Medulla oblongata (tissue), 1 donor: Measurements from ENCODE around the gene MARK4.
A peak's percentile ranks its signal among the peaks of the same experiment; 100 is the strongest.
"Not testable (repeated sequence)": the region's sequence is repeated elsewhere in the genome, so short reads cannot be mapped to it uniquely, and the experiment has no call there.

Experiments
- DNase-seq: peaks from one replicate; pipeline ENCODE4 v3.0.0-alpha.2; 2015; ENCODE audit errors: extremely low spot score

Gene MARK4

GRCh38 chr19:45250832-45251451 is at the start of gene MARK4:
Gene MARK4, plus strand, starts transcription at chr19:45251271. Its CDS starts 318 bp downstream, at chr19:45251589.
- DNase-seq: peak; percentile 54

GRCh38 chr19:45202637-45203036 is 48.4 kb upstream of the MARK4 start:
- DNase-seq: no peak

- DNase-seq: no peak
Measured at GRCh38 chr19:45205810-45206209, 45.3 kb upstream of the MARK4 start.

- DNase-seq: no peak
Measured at GRCh38 chr19:45206328-45206727, 44.7 kb upstream of the MARK4 start.

DNA sequence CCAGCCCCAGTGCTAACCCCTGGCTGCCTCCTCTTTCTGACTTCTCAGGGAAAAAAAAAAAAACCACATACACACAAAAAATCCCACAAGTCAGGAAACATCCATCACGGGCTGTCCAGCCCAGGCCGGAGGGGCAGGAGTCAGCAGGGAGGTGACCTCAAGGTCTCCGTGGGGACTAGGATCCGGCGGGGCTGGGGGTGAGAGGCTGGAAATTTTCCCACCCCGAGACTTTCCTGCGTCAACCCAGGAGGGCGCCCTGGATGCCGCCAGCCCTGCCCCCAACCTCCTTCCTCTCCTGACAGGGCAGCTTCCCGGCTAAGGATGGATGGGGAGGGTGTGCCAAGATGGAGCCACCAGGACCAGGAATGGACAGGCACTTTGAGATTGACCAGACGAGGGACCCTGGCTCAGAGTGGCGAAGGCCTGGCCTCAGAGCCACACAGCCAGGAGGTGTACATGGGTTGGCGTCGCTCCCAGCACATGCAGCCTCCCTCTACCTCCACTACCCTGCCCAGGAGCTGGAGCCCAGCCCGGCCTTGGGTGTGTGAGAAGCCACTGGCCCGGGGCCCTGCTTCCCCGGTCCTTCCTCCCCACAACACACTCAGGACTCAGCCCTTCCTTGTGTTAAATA is 39.2 kb upstream of the MARK4 start:
- no peak for DNase-seq

DNA sequence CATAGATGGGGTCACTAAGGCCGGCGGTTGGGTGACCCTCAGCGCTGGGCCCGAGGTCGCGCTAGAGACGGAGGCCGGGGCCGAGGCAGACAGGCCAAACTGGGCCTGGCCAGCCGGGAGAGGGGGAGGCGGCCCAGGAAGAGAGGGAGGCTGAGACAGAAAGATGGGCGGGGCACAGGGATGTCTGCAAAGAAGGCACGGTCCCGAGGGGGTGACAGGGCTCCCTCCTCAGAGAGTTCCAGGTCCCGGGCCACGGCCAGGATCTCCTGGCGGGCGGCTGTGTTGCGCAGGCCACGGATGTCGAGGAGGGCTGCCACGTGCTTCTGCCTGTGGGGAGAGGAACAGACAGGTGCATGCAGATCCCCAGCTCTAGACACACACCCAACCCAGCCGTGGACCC is 38.0 kb upstream of the MARK4 start:
- no peak for DNase-seq

DNA sequence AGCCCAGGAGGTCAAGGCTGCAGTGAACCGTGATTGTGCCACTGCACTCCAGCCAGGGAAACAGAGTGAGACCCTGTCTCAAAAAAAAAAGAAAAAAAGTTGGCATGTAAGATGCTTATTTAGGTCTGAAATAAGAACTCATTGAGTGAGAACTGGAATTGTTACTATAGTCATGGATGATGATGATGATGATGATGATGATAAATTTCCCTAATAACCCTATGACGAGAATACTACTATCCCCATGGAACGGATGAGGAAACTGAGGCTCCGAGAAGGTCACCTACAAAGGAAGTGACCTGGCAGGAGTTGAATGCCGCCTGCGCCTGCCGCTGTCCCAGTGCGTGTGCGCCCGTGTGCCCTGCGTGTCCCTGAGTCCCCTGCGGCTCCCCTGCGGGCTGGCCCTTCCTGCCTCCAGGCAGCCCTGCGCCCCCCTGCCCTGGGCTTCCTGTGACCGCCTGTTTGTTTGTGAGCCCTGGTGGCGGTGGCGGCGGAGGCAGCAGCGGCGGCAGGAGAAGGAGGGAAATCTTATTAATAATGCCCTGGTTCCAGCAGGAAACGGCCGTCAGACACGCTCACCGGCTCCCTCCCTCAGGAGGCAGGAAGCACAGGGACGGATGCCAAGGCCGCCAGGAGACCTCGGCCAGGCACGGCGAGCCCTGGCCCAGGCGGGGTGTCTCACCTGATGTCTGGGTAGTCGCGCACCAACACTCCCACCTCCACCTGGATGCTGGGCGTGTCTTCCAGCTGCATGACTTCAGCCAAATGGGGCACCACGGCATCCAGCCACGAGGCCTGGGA is 35.5 kb upstream of the MARK4 start:
- no peak for DNase-seq

DNA sequence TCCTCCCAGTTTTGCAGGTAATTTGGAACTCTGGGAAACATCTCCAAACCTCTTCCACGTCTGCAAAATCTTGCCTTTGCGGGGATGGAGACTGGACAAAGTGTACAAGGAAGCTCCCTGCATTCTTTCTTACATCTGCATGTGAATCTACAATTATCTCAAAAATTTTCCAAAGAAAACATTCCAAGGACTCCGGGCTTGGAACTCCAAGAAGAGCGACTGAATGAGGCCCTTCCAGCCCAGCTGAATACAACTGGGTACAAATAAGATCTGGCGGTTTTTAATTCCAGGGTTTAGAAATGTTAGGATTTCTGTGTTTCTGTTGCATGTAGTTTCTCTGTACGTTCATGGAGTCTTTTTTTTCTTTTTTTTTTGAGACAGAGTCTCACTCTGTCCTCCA is 34.4 kb upstream of the MARK4 start:
- no peak for DNase-seq

- no peak for DNase-seq
Measured at GRCh38 chr19:45217193-45217956, 33.7 kb upstream of the MARK4 start.

- DNase-seq: no peak
Measured at GRCh38 chr19:45217957-45218334, 33.1 kb upstream of the MARK4 start.

GRCh38 chr19:45218426-45218825 is 32.6 kb upstream of the MARK4 start:
- DNase-seq: no peak

- DNase-seq: no peak
Measured at GRCh38 chr19:45218911-45219743, 31.9 kb upstream of the MARK4 start.

DNA sequence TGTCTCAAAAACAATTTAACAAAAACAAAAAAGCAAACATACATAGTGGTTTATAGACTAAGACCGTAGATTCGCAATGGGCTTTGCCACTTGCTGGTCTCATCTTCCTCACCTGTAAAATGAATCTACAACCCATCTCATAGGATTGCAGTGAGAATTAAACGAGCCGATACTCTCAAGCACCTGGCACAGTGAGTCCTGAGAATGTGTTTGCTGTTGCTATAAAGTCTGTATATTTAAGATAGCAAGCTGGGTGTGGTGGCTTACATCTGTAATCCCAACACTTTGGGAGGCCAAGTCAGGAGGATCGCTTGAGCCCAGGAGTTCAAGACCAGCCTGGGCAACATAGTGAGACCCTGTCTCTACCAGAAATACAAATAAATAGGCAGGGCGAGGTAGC is 28.3 kb upstream of the MARK4 start:
- no peak for DNase-seq

DNA sequence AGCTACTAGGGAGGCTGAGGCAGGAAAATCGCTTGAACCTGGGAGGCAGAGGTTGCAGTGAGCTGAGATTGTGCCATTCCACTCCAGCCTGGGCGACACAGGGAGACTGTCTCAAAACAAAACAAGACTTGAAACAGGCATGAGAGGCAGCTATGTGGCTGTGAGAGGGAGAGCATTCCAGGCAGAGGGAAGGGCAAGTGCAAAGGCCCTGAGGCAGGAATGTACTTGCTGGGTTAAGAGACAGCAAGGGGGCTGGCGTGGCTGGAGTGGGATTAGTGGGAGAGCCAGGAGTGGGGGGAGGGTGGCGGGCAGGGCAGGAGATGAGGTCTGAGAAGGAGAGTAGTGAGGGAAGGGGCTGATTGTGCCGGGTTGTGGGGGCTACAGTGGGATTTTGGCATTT is 27.2 kb upstream of the MARK4 start:
- no peak for DNase-seq

DNA sequence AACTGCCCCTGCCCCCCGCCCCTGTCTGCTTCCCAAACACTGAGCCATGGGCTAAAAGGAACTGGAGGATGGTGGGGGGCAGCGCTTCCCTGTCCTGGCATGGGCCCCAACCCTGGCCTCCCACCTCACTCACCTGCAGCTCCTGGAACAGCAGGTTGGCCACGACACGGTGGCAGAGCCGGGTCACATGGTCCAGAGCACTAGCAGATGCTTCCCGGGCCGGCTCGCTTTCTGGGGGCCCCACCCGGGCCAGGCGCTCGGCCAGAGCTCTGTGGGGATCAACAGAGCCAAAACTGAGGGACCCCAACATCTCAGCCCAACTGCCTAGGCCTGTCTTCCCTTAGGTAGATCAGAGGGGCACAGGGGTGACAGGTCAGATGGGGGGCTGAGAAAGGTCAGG is 26.4 kb upstream of the MARK4 start:
- DNase-seq: no peak

GRCh38 chr19:45229056-45229455 is 22.0 kb upstream of the MARK4 start:
- not testable (repeated sequence) for DNase-seq

GRCh38 chr19:45231891-45232290 is 19.2 kb upstream of the MARK4 start:
- DNase-seq: no peak

GRCh38 chr19:45234089-45234869 is 16.8 kb upstream of the MARK4 start:
- DNase-seq: no peak

DNA sequence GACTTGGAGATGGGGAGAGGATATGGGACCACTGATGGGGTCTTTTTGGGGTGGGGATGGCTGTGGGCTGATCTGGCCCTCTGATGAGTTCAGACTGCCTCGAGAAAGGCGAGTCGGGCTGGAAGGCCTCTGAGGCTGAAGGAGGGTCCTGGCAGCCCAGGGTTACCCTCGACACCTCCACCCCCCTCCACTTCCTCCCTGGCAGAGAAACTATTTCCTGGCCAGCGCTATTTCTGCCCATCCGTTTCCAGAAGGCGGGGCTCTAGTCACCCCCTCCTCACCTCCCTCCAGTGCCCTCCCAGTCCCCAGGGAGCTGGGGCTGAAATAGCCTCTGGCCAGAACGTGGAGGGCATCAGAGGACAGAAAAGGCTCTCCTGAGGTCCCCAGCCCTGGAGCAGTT is 15.6 kb upstream of the MARK4 start:
- DNase-seq: no peak

DNA sequence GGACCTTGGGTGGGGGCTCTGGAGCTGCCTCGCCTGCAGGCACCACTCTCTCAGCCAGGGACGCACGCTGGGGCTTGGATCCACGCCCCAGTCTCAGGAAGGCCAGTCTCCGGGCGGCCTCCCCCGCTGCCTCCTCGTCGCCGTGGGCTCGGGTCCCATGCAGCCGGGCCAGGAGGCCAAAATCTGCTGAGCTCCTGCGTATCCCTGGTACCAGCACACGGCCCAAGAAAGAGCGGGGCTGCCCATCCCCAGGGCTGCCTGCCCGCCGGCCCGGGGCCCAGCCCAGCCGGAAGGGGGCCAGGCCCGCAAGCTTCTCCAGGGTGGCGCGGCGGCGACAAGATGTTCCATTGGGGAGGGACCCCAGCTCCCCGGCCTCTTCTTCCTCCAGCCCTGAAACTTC is 12.5 kb upstream of the MARK4 start:
- DNase-seq: no peak
